Measurements from ENCODE around the gene SPNS2.
A peak's percentile ranks its signal among the peaks of the same experiment; 100 is the strongest.

Gene SPNS2

GRCh38 chr17:4479340-4479981 is 19.2 kb upstream of the SPNS2 start:
- Mint-ChIP-seq H3K36me3 (ENCODE audit: low read depth) (no peaks in the 10 kb centered on the region), H3K27ac (peak overlapping the region; percentile 88 to 98 (median 95)), H3K4me1 (peaks cover 36% of the 10 kb centered on the region), H3K9me3 (no peaks in the 10 kb centered on the region), H3K27me3 (ENCODE audit: low read depth) (no peaks in the 10 kb centered on the region), H3K4me3 (no peak overlapping the region)
- TF ChIP-seq CTCF (IDR thresholded peaks at IDR 0.05; ENCODE audit: unreplicated experiment in 3 of 3) = no peak

- no peak for TF ChIP-seq CTCF (IDR thresholded peaks at IDR 0.05; ENCODE audit: unreplicated experiment in 3 of 3)
- Mint-ChIP-seq H3K27me3 (ENCODE audit: low read depth) (no peaks in the 10 kb centered on the region), H3K27ac (peak overlapping the region; percentile 88 to 98 (median 95)), H3K4me1 (peaks cover 31% of the 10 kb centered on the region), H3K36me3 (ENCODE audit: low read depth) (no peaks in the 10 kb centered on the region), H3K9me3 (no peaks in the 10 kb centered on the region), H3K4me3 (no peak overlapping the region)
Measured at GRCh38 chr17:4479982-4480751, 18.5 kb upstream of the SPNS2 start.

GRCh38 chr17:4480929-4481898 is 17.5 kb upstream of the SPNS2 start:
- Mint-ChIP-seq H3K27ac (peak overlapping the region; percentile 88 to 98 (median 95)), H3K27me3 (ENCODE audit: low read depth) (no peaks in the 10 kb centered on the region), H3K4me3 (peak overlapping the region in 1 of 3 experiments; percentile 25), H3K36me3 (ENCODE audit: low read depth) (no peaks in the 10 kb centered on the region), H3K9me3 (no peaks in the 10 kb centered on the region), H3K4me1 (peaks cover 26% of the 10 kb centered on the region)
- no peak for TF ChIP-seq CTCF (IDR thresholded peaks at IDR 0.05; ENCODE audit: unreplicated experiment in 3 of 3)

GRCh38 chr17:4482338-4483011 is 16.2 kb upstream of the SPNS2 start:
- Mint-ChIP-seq H3K9me3 (no peaks in the 10 kb centered on the region), H3K27me3 (ENCODE audit: low read depth) (no peaks in the 10 kb centered on the region), H3K27ac (peak overlapping the region; percentile 85 to 98 (median 95)), H3K4me1 (peaks cover 23% of the 10 kb centered on the region), H3K36me3 (ENCODE audit: low read depth) (no peaks in the 10 kb centered on the region), H3K4me3 (no peak overlapping the region)
- no peak for TF ChIP-seq CTCF (IDR thresholded peaks at IDR 0.05; ENCODE audit: unreplicated experiment in 3 of 3)

- Mint-ChIP-seq H3K9me3 (no peaks in the 10 kb centered on the region), H3K27ac (peak overlapping the region; percentile 85 to 98 (median 95)), H3K4me1 (peaks cover 22% of the 10 kb centered on the region), H3K4me3 (no peak overlapping the region), H3K27me3 (ENCODE audit: low read depth) (no peaks in the 10 kb centered on the region), H3K36me3 (ENCODE audit: low read depth) (no peaks in the 10 kb centered on the region)
- TF ChIP-seq CTCF (IDR thresholded peaks at IDR 0.05; ENCODE audit: unreplicated experiment in 3 of 3) = no peak
Measured at GRCh38 chr17:4483012-4483840, 15.5 kb upstream of the SPNS2 start.
